Esophagus squamous epithelium (tissue), 5 donors: ENCODE results near the gene CCRL2. TPM values are rescaled to one million over a fixed set of nuclear protein-coding genes. Genes with fewer than 3 reads are reported as not detected.
"Not testable (repeated sequence)": the region's sequence is repeated elsewhere in the genome, so short reads cannot be mapped to it uniquely, and the experiment has no call there.

Source experiments
- DNase-seq: peaks from one replicate; lab custom pipeline; 2025; lab: John Stamatoyannopoulos, UW
- H3K27ac ChIP-seq, 4 donors: fragments of 200-600 bp; sonication (generic); one replicate each; pipeline ENCODE4 v1.5.1; 2016 to 2019; ENCODE audit warnings: mild to moderate bottlenecking in 1 of 4
- H3K27me3 ChIP-seq, 4 donors: fragments of 200-600 bp; sonication (generic); 1 replicate in 3 of 4; 2 replicates in 1 of 4; pipeline versions ENCODE4 v1.5.1 to v1.6.0; 2017 to 2021; ENCODE audit warnings: antibody characterized with exemption in 1 of 4
- H3K36me3 ChIP-seq, 3 donors: fragments of 200-600 bp; sonication (generic); one replicate each; pipeline ENCODE4 v1.5.1; 2016 to 2019
- H3K4me1 ChIP-seq, 3 donors: fragments of 200-600 bp; sonication (generic); one replicate each; pipeline ENCODE4 v1.5.1; 2017 to 2019
- H3K4me3 ChIP-seq, 4 donors: fragments of 200-600 bp; sonication (generic); 1 replicate in 3 of 4; 2 replicates in 1 of 4; pipeline ENCODE4 v1.5.1; 2016 to 2019; ENCODE audit warnings: mild to moderate bottlenecking in 2 of 4, moderate library complexity in 1 of 4
- H3K9me3 ChIP-seq, 3 donors: fragments of 200-600 bp; sonication (generic); one replicate each; pipeline ENCODE4 v1.5.1; 2016 to 2019
- CTCF ChIP-seq, 6 experiments: fragments of 450-650 bp in 4 of 6; fragments of 200-600 bp in 2 of 6; sonication (generic) in 2 of 6; IDR thresholded peaks; one replicate each; pipeline ENCODE4 v1.5.1; 2016 to 2019; ENCODE audit warnings: antibody characterized with exemption in 6 of 6, mild to moderate bottlenecking in 4 of 6, moderate library complexity in 4 of 6
- POLR2A ChIP-seq, 4 donors: fragments of 450-650 bp; IDR thresholded peaks; one replicate each; pipeline ENCODE4 v1.6.1; 2017; ENCODE audit warnings: antibody characterized with exemption in 4 of 4, mild to moderate bottlenecking in 4 of 4, moderate library complexity in 3 of 4
- WGBS, 2 donors: methylation state at CpG; one replicate each; pipeline ENCODE4 v1.1.5; 2018; 5-methylcytosine and 5-hydroxymethylcytosine counted together
- intact Hi-C: fragments of 100-400 bp; cut with DNase I; formaldehyde crosslinking; loops from one replicate; pipeline ENCODE4 v1.15.0; 2022
- total RNA-seq, 4 donors: library from RNA; depleted of rRNA; stranded (reverse); fragments of >200 nt; gene quantifications; one replicate each; pipeline ENCODE4 v1.1.0, GENCODE V29; 2016
- donor health status: DM: yes; HTN: yes; CAD: no.

The CCRL2 gene
- total RNA-seq, 4 donors from 2014 or later, result 0.48 to 1.5 (median 1.1) TPM; not detected in 1

- 41 to 50% methylated on average over 6 of the region's 6 CpGs for WGBS, 2 donors
- Histone ChIP-seq H3K27ac (no peak overlapping the region), H3K4me3 (no peak overlapping the region), H3K4me1 (peaks cover 7 to 54% (median 10%) of the 10 kb centered on the region in 3 donors), H3K27me3 (no peaks in the 10 kb centered on the region), H3K9me3 (no peaks in the 10 kb centered on the region), H3K36me3 (no peaks in the 10 kb centered on the region)
- no peak for TF ChIP-seq CTCF (IDR thresholded peaks at IDR 0.05)
- no peak for TF ChIP-seq POLR2A (IDR thresholded peaks at IDR 0.05)
- intact Hi-C loops, result no loop called here
- DNase-seq, result no peak
Measured at GRCh38 chr3:46383211-46383950, 23.7 kb upstream of the CCRL2 start.

GRCh38 chr3:46383951-46384330 lies 23.1 kb upstream of the CCRL2 start:
- Histone ChIP-seq H3K4me3 (no peak overlapping the region), H3K36me3 (no peaks in the 10 kb centered on the region), H3K27ac (no peak overlapping the region), H3K9me3 (no peaks in the 10 kb centered on the region), H3K27me3 (no peaks in the 10 kb centered on the region), H3K4me1 (peaks cover 7 to 49% (median 10%) of the 10 kb centered on the region in 3 donors)
- no peak for TF ChIP-seq POLR2A (IDR thresholded peaks at IDR 0.05)
- no peak for TF ChIP-seq CTCF (IDR thresholded peaks at IDR 0.05)
- WGBS, 2 donors, result 57 to 64% methylated on average over 5 of the region's 5 CpGs
- intact Hi-C loops, result no loop called here
- DNase-seq, result no peak

GRCh38 chr3:46386205-46386604 lies 20.9 kb upstream of the CCRL2 start:
- WGBS, 2 donors, result 20 to 35% methylated on average over 2 to 4 of the region's 4 CpGs
- Histone ChIP-seq H3K9me3 (no peaks in the 10 kb centered on the region), H3K36me3 (no peaks in the 10 kb centered on the region), H3K27me3 (no peaks in the 10 kb centered on the region), H3K27ac (peak overlapping the region in 1 of 4 donors; percentile 12), H3K4me3 (no peak overlapping the region), H3K4me1 (peaks cover 0 to 33% (median 10%) of the 10 kb centered on the region in 3 donors)
- DNase-seq, result no peak
- no peak for TF ChIP-seq CTCF (IDR thresholded peaks at IDR 0.05)
- TF ChIP-seq POLR2A (IDR thresholded peaks at IDR 0.05), result no peak
- intact Hi-C loops, result no loop called here

GRCh38 chr3:46388847-46389246 lies 18.2 kb upstream of the CCRL2 start:
- 83 to 94% methylated on average over 4 of the region's 4 CpGs for WGBS, 2 donors
- H3K36me3 ChIP-seq, DNase-seq: not testable (repeated sequence)

GRCh38 chr3:46389306-46389705 lies 17.8 kb upstream of the CCRL2 start:
- peaks cover 0 to 12% (median 5%) of the 10 kb centered on the region in 3 donors for H3K4me1 ChIP-seq
- H3K36me3 ChIP-seq, result no peaks in the 10 kb centered on the region
- 81 to 93% methylated on average over 6 of the region's 6 CpGs for WGBS, 2 donors
- no peak for DNase-seq
- no peak overlapping the region for H3K27ac ChIP-seq
- no peak for TF ChIP-seq POLR2A (IDR thresholded peaks at IDR 0.05)
- no peaks in the 10 kb centered on the region for H3K9me3 ChIP-seq
- H3K27me3 ChIP-seq, result no peaks in the 10 kb centered on the region
- H3K4me3 ChIP-seq, result no peak overlapping the region
- intact Hi-C loops, result no loop called here

More at GRCh38 chr3:46388847-46389246, 18.2 kb upstream of the CCRL2 start:
- H3K27me3 ChIP-seq, H3K4me3 ChIP-seq, H3K27ac ChIP-seq, intact Hi-C loops, H3K9me3 ChIP-seq: not testable (repeated sequence)
- H3K4me1 ChIP-seq, result peaks cover 0 to 12% (median 5%) of the 10 kb centered on the region in 3 donors

- H3K27me3 ChIP-seq, DNase-seq, H3K27ac ChIP-seq, H3K36me3 ChIP-seq, H3K4me1 ChIP-seq, intact Hi-C loops, H3K4me3 ChIP-seq, H3K9me3 ChIP-seq: not testable (repeated sequence)
- WGBS, 2 donors, result 88 to 89% methylated on average over 5 of the region's 5 CpGs
Measured at GRCh38 chr3:46391526-46391925, 15.5 kb upstream of the CCRL2 start.
